ENCODE measurements around the gene LHFPL6.

- TF ChIP-seq CTCF (IDR thresholded peaks at IDR 0.05) (no peak), EZH2phosphoT487 (IDR thresholded peaks at IDR 0.05) (no peak), EZH2 (IDR thresholded peaks at IDR 0.05) (no peak)
Measured at GRCh38 chr13:39312596-39312995, 290.4 kb downstream of the LHFPL6 start.
